Measurements from ENCODE around the gene CNBP. TPM values are rescaled to one million over a fixed set of nuclear protein-coding genes. Genes with fewer than 3 reads are reported as not detected.
A peak's percentile ranks its signal among the peaks of the same experiment; 100 is the strongest.

Gene CNBP
- total and polyA plus RNA-seq, 9 of the 15 experiments (the other 6 are each of a cell fraction or from before 2014, with no cell fraction given), result 284 to 717 (median 412) TPM

GRCh38 chr3:129160891-129161859 lies 22.5 kb downstream of the CNBP start, which contains the start of gene ISY1:
Gene ISY1 (minus strand): TSS chr3:129161063. CDS start chr3:129160975, 88 bp downstream.
- H3K36me3 ChIP-seq (ENCODE audit: control insufficient read depth, insufficient read depth, low read length), result peaks cover 27% of the 10 kb centered on the region; the same call in 2 of the 3 replicates
- H2AFZ ChIP-seq (ENCODE audit: low read depth, low read length), result peak within 1 kb of the TSS; percentile 99
- in situ Hi-C loops (cut with MboI) (no loop called here), intact Hi-C loops (cut with micrococcal nuclease) (no loop called here)
- H3K27ac ChIP-seq (ENCODE audit: extremely low read depth, low read depth, low read length), result peak within 1 kb of the TSS; percentile 100
- BruUV-seq (replicated peaks), result TSS peak; percentile 93
- peak within 1 kb of the TSS; percentile 94 for H3K4me2 ChIP-seq (ENCODE audit: insufficient read depth, low read length)
- peak; percentile 75 to 93 (median 83) for DNase-seq (ENCODE audit: extremely low read depth in 1 of 4, low spot score in 3 of 4)
- ATAC-seq, result peak; percentile 84
- WGBS (ENCODE audit: insufficient coverage, low coverage, missing lambda C conversion rate), result under 1% methylated on average over 44 of the region's 67 CpGs
- no peaks in the 10 kb centered on the region for H3K9me1 ChIP-seq (ENCODE audit: control insufficient read depth, insufficient read depth, low read length)
- H3K4me1 ChIP-seq (replicated peaks in 1 of 2; ENCODE audit: control insufficient read depth in 2 of 2, insufficient read depth in 2 of 2, low read length in 2 of 2), result peaks cover 0 to 11% of the 10 kb centered on the region in 2 experiments; a peak in 3 of 5 replicates
- H3K9ac ChIP-seq (ENCODE audit: insufficient read depth in 1 of 2, low read depth in 2 of 2, low read length in 2 of 2), result peak within 1 kb of the TSS; percentile 93 to 98
- H4K20me1 ChIP-seq (replicated peaks; ENCODE audit: control insufficient read depth, insufficient read depth, low read length), result no peaks in the 10 kb centered on the region
- peak within 1 kb of the TSS; percentile 67 for H3K4me3 ChIP-seq
- CTCF ChIA-PET (ENCODE audit: low intra/inter-chr PET ratio), result interaction anchor here (2.0 kb wide), 1 partner anchor 85 kb away, joined by 10 read pairs; no protein-coding TSS in a partner anchor
- POLR2A ChIA-PET, result interaction anchor here (0.6 to 2.9 kb wide), 13 partner anchors 10 to 1017 kb away, joined by 3 to 21 read pairs (median 4); partner anchors contain the start of gene COPG1
- H3K27me3 ChIP-seq (ENCODE audit: control insufficient read depth in 2 of 2, insufficient read depth in 2 of 2, low read length in 2 of 2), result no peaks in the 10 kb centered on the region
- H3K9me3 ChIP-seq (replicated peaks; ENCODE audit: control insufficient read depth, insufficient read depth, low read depth, low read length), result no peaks in the 10 kb centered on the region
- peaks cover 31% of the 10 kb centered on the region for H3K79me2 ChIP-seq (ENCODE audit: control insufficient read depth, insufficient read depth, low read length)
- peak; percentile 92 for FAIRE-seq
- TF ChIP-seq ZNF766 (CRISPR knock-in tag; conservative IDR thresholded peaks at IDR 0.05) (peak; percentile 62), HLTF (IDR thresholded peaks at IDR 0.05) (peak; percentile 67; the same call in 1 of the 2 replicates), IRF9 (tag; IDR thresholded peaks at IDR 0.05) (no peak), ZNF561 (CRISPR knock-in tag; conservative IDR thresholded peaks at IDR 0.05) (no peak), TCF7L2 (IDR thresholded peaks at IDR 0.05; ENCODE audit: low read depth, low read length) (0 out of 2 replicates have a peak, but pooled peaks have one; percentile 10), MIER1 (IDR thresholded peaks at IDR 0.05; ENCODE audit: low read depth) (peak; percentile 44; the same call in 1 of the 2 replicates), L3MBTL2 (IDR thresholded peaks at IDR 0.05) (peak; percentile 68), CCNT2 (IDR thresholded peaks at IDR 0.05; ENCODE audit: borderline replicate concordance, extremely low read depth, insufficient read length, low read depth, low read length) (peak; percentile 43), CREB3 (tag; conservative IDR thresholded peaks at IDR 0.05; ENCODE audit: low read depth) (no peak), KAT7 (CRISPR knock-in tag; IDR thresholded peaks at IDR 0.05; ENCODE audit: borderline replicate concordance) (no peak), ASH1L (IDR thresholded peaks at IDR 0.05; ENCODE audit: borderline replicate concordance, low read depth, partially characterized antibody) (peak; percentile 80), NONO (IDR thresholded peaks at IDR 0.05; ENCODE audit: low read depth in 2 of 2, low read length in 1 of 2) (peak in 1 of 2 experiments; percentile 12; a peak in 1 of 4 replicates), ILF3 (IDR thresholded peaks at IDR 0.05; ENCODE audit: borderline replicate concordance) (no peak), VEZF1 (CRISPR knock-in tag; IDR thresholded peaks at IDR 0.05) (peak; percentile 37; the same call in 1 of the 2 replicates), HDAC6 (IDR thresholded peaks at IDR 0.05; ENCODE audit: low read depth, low read length) (no peak), ATF1 (CRISPR knock-in tag; IDR thresholded peaks at IDR 0.05) (peak; percentile 76), ATF1 (tag; IDR thresholded peaks at IDR 0.05) (peak; percentile 98), FOS (IDR thresholded peaks at IDR 0.05; ENCODE audit: extremely low read depth, insufficient read length) (no peak)

All from K562 (cell line).